GM21717 (cell line): Measurements from ENCODE around the gene GABRA1.

Experiments
- ATAC-seq: cut with Tn5 transposase; IDR thresholded peaks from one replicate; pipeline ENCODE4 v1.9.1; 2021; ENCODE audit warnings: mild to moderate bottlenecking, moderate library complexity; ENCODE audit not compliant: unreplicated experiment

Gene GABRA1

GRCh38 chr5:161847941-161848391, at the start of gene GABRA1:
Gene GABRA1 (plus strand): TSS chr5:161848120. CDS start chr5:161850811, 2,691 bp downstream.
- no peak for ATAC-seq

- no peak for ATAC-seq
Observed at GRCh38 chr5:161799316-161799715, 48.6 kb upstream of the GABRA1 start.

GRCh38 chr5:161804263-161804662, 43.7 kb upstream of the GABRA1 start:
- ATAC-seq, result no peak

GRCh38 chr5:161846746-161847145, 1.2 kb upstream of the GABRA1 start:
- ATAC-seq, result no peak

GRCh38 chr5:161847447-161847846, 473 bp upstream of the GABRA1 start:
- ATAC-seq, result no peak

GRCh38 chr5:161850491-161850890, 2.6 kb downstream of the GABRA1 start:
- no peak for ATAC-seq

GRCh38 chr5:161851691-161852299, 3.9 kb downstream of the GABRA1 start:
- no peak for ATAC-seq

GRCh38 chr5:161857358-161857757, 9.4 kb downstream of the GABRA1 start:
- ATAC-seq, result no peak

- no peak for ATAC-seq
Observed at GRCh38 chr5:161863259-161863658, 15.3 kb downstream of the GABRA1 start.

GRCh38 chr5:161863811-161864210, 15.9 kb downstream of the GABRA1 start:
- no peak for ATAC-seq

GRCh38 chr5:161865510-161865909, 17.6 kb downstream of the GABRA1 start:
- no peak for ATAC-seq

GRCh38 chr5:161889971-161890370, 42.1 kb downstream of the GABRA1 start:
- ATAC-seq, result no peak

- no peak for ATAC-seq
Observed at GRCh38 chr5:161895514-161895913, 47.6 kb downstream of the GABRA1 start.

- no peak for ATAC-seq
Observed at GRCh38 chr5:161897033-161897432, 49.1 kb downstream of the GABRA1 start.

- ATAC-seq, result no peak
Observed at GRCh38 chr5:161899590-161899989, 51.7 kb downstream of the GABRA1 start.

- ATAC-seq, result no peak
Observed at GRCh38 chr5:161900981-161901380, 53.1 kb downstream of the GABRA1 start.

- ATAC-seq, result no peak
Observed at GRCh38 chr5:161921781-161922180, 73.9 kb downstream of the GABRA1 start.

- no peak for ATAC-seq
Observed at GRCh38 chr5:161924270-161924669, 76.3 kb downstream of the GABRA1 start.

GRCh38 chr5:161925960-161926359, 78.0 kb downstream of the GABRA1 start:
- no peak for ATAC-seq

- ATAC-seq, result no peak
Observed at GRCh38 chr5:161934486-161934885, 86.6 kb downstream of the GABRA1 start.

GRCh38 chr5:161944974-161945373, 97.1 kb downstream of the GABRA1 start:
- no peak for ATAC-seq

- no peak for ATAC-seq
Observed at GRCh38 chr5:161946911-161947310, 99.0 kb downstream of the GABRA1 start.
